PC-9 (cell line): ENCODE measurements around the gene ADORA2B. TPM values are rescaled to one million over a fixed set of nuclear protein-coding genes. Genes with fewer than 3 reads are reported as not detected.
A peak's percentile ranks its signal among the peaks of the same experiment; 100 is the strongest.

Experiments used
- BruUV-seq: library from RNA; stranded (reverse); fragments of 400-500 nt; replicated peaks from 2 replicates; lab custom pipeline; 2021; lab: Mats Ljungman, UMichigan
- CTCF ChIA-PET: fragments of 300-600 bp; sonication (Branson Sonifier 250); formaldehyde crosslinking; loops from one replicate; lab custom pipeline; 2022; ENCODE audit warnings: antibody characterized with exemption; lab: Charles Lee
- POLR2A ChIA-PET: fragments of 300-600 bp; sonication (Branson Sonifier 250); formaldehyde crosslinking; loops from one replicate; lab custom pipeline; 2022; ENCODE audit warnings: antibody characterized with exemption; ENCODE audit not compliant: unreplicated experiment; lab: Charles Lee
- DNase-seq, 2 experiments: peaks; one replicate each; pipeline versions ENCODE4 v3.0.0 to v3.0.0-alpha.2; 2015 to 2022; ENCODE audit warnings: mixed read lengths in 1 of 2
- H2AFZ ChIP-seq: fragments of 200-600 bp; sonication (generic); 2 replicates; pipeline ENCODE4 v1.8.1; 2017; ENCODE audit warnings: antibody characterized with exemption
- H3F3A ChIP-seq: fragments of 200-600 bp; sonication (generic); 2 replicates; pipeline ENCODE4 v1.8.1; 2017; ENCODE audit warnings: antibody characterized with exemption, mild to moderate bottlenecking, low read depth; ENCODE audit not compliant: insufficient read depth
- H3K27ac ChIP-seq: fragments of 200-600 bp; sonication (generic); 2 replicates; pipeline ENCODE4 v1.6.1; 2016; ENCODE audit warnings: mixed run types
- H3K27me3 ChIP-seq: fragments of 200-600 bp; sonication (generic); 2 replicates; pipeline ENCODE4 v1.6.1; 2016; ENCODE audit warnings: low read depth, mixed run types; ENCODE audit not compliant: insufficient read depth
- H3K36me3 ChIP-seq: fragments of 200-600 bp; sonication (generic); 2 replicates; pipeline ENCODE4 v1.6.1; 2016; ENCODE audit warnings: low read depth, mixed run types
- H3K4me1 ChIP-seq: fragments of 200-600 bp; sonication (generic); replicated peaks from 2 replicates; pipeline ENCODE4 v1.6.1; 2016; ENCODE audit warnings: mixed run types; ENCODE audit not compliant: insufficient read depth
- H3K4me2 ChIP-seq: fragments of 200-600 bp; sonication (generic); 2 replicates; pipeline ENCODE4 v1.6.1; 2017; ENCODE audit warnings: mixed run types
- H3K4me3 ChIP-seq: fragments of 200-600 bp; sonication (generic); 2 replicates; pipeline ENCODE4 v1.6.1; 2016; ENCODE audit warnings: mixed run types
- H3K79me2 ChIP-seq: fragments of 200-600 bp; sonication (generic); 2 replicates; pipeline ENCODE4 v1.6.1; 2017; ENCODE audit warnings: low read depth, mixed run types
- H3K9me2 ChIP-seq: fragments of 200-600 bp; sonication (generic); 2 replicates; pipeline ENCODE4 v1.8.1; 2017; ENCODE audit warnings: mild to moderate bottlenecking; ENCODE audit not compliant: insufficient read depth
- H3K9me3 ChIP-seq: fragments of 200-600 bp; sonication (generic); 2 replicates; pipeline ENCODE4 v1.8.1; 2016; ENCODE audit warnings: low read depth; ENCODE audit not compliant: insufficient read depth
- H4K20me1 ChIP-seq: fragments of 200-600 bp; sonication (generic); 2 replicates; pipeline ENCODE4 v1.8.1; 2017; ENCODE audit not compliant: insufficient read depth
- CTCF ChIP-seq: fragments of 200-600 bp; sonication (generic); conservative IDR thresholded peaks from 2 replicates; pipeline ENCODE4 v1.6.1; 2017; ENCODE audit warnings: mixed run types, antibody characterized with exemption, mild to moderate bottlenecking, moderate library complexity
- EZH2 ChIP-seq: fragments of 200-600 bp; sonication (generic); IDR thresholded peaks from 2 replicates; pipeline ENCODE4 v1.8.0; 2017; ENCODE audit warnings: antibody characterized with exemption, low read depth
- intact Hi-C: fragments of 100-400 bp; cut with micrococcal nuclease; formaldehyde crosslinking; loops from one replicate; pipeline ENCODE4 v1.10.0; 2022; ENCODE audit not compliant: unreplicated experiment
- total RNA-seq: library from RNA; stranded (reverse); gene quantifications from 2 replicates; pipeline ENCODE4 v1.2.3, GENCODE V29; 2021

The ADORA2B gene
- total RNA-seq, 1 experiment from 2014 or later = 42.7 TPM

- no peak overlapping the region for H2AFZ ChIP-seq
- BruUV-seq = no TSS peak
- ChIA-PET CTCF (no interaction called here), POLR2A (no interaction called here)
- peaks cover 11% of the 10 kb centered on the region for H3K36me3 ChIP-seq
- H3K9me3 ChIP-seq = no peaks in the 10 kb centered on the region
- intact Hi-C loops = loop anchor here (1.0 kb wide), 2 partner anchors 8 to 15 kb away; no protein-coding TSS in a partner anchor
- H3K79me2 ChIP-seq = peaks cover 87% of the 10 kb centered on the region
- peaks cover 81% of the 10 kb centered on the region for H3K4me1 ChIP-seq
- peak overlapping the region; percentile 45; the same call in 1 of the 2 replicates for H3K4me3 ChIP-seq
- TF ChIP-seq EZH2 (no peak), CTCF (no peak)
- DNase-seq = peak; percentile 88 to 92
- no peaks in the 10 kb centered on the region for H4K20me1 ChIP-seq
- no peaks in the 10 kb centered on the region for H3K9me2 ChIP-seq
- H3K4me2 ChIP-seq = peak overlapping the region; percentile 81
- peaks cover 63% of the 10 kb centered on the region for H3F3A ChIP-seq
- no peaks in the 10 kb centered on the region for H3K27me3 ChIP-seq
- H3K27ac ChIP-seq = peak overlapping the region; percentile 92
Observed at GRCh38 chr17:15966879-15967248, 21.9 kb downstream of the ADORA2B start.

GRCh38 chr17:15967706-15968399 is 22.9 kb downstream of the ADORA2B start:
- CTCF ChIA-PET = no interaction called here

GRCh38 chr17:15969463-15969862 is 24.5 kb downstream of the ADORA2B start:
- no peak for TF ChIP-seq EZH2
- TF ChIP-seq CTCF = no peak
- no peaks in the 10 kb centered on the region for H3K9me3 ChIP-seq
- ChIA-PET POLR2A (no interaction called here), CTCF (no interaction called here)
- H3K4me1 ChIP-seq = peaks cover 73% of the 10 kb centered on the region
- no peak overlapping the region for H3K4me2 ChIP-seq
- H2AFZ ChIP-seq = no peak overlapping the region
- BruUV-seq = no TSS peak
- no peaks in the 10 kb centered on the region for H3K27me3 ChIP-seq
- no peak overlapping the region for H3K4me3 ChIP-seq
- H3K79me2 ChIP-seq = peaks cover 96% of the 10 kb centered on the region
- peaks cover 64% of the 10 kb centered on the region for H3F3A ChIP-seq
- no peak overlapping the region for H3K27ac ChIP-seq
- H3K9me2 ChIP-seq = no peaks in the 10 kb centered on the region
- no peak for DNase-seq
- H4K20me1 ChIP-seq = no peaks in the 10 kb centered on the region; the same call in 1 of the 2 replicates
- intact Hi-C loops = no loop called here
- H3K36me3 ChIP-seq = peaks cover 11% of the 10 kb centered on the region

More at GRCh38 chr17:15967706-15968399, 22.9 kb downstream of the ADORA2B start:
- peak overlapping the region; percentile 92 for H3K27ac ChIP-seq
- BruUV-seq = no TSS peak
- no peak for DNase-seq
- TF ChIP-seq EZH2 = no peak
- no peak for TF ChIP-seq CTCF
- peaks cover 87% of the 10 kb centered on the region for H3K79me2 ChIP-seq
- intact Hi-C loops = loop anchor here (1.0 kb wide), 2 partner anchors 9 to 14 kb away; no protein-coding TSS in a partner anchor
- no peaks in the 10 kb centered on the region for H3K9me3 ChIP-seq
- H2AFZ ChIP-seq = no peak overlapping the region
- no peak overlapping the region for H3K4me3 ChIP-seq
- H3K4me1 ChIP-seq = peaks cover 83% of the 10 kb centered on the region
- H3K27me3 ChIP-seq = no peaks in the 10 kb centered on the region
- POLR2A ChIA-PET = no interaction called here
- peak overlapping the region; percentile 81; the same call in 1 of the 2 replicates for H3K4me2 ChIP-seq
- no peaks in the 10 kb centered on the region for H4K20me1 ChIP-seq
- H3F3A ChIP-seq = peaks cover 66% of the 10 kb centered on the region
- H3K36me3 ChIP-seq = peaks cover 11% of the 10 kb centered on the region
- no peaks in the 10 kb centered on the region for H3K9me2 ChIP-seq
